H9 (cell line): Measurements from ENCODE around the gene ZBED1. TPM values are rescaled to one million over a fixed set of nuclear protein-coding genes. Genes with fewer than 3 reads are reported as not detected.
A peak's percentile ranks its signal among the peaks of the same experiment; 100 is the strongest.
"Not testable (repeated sequence)": the region's sequence is repeated elsewhere in the genome, so short reads cannot be mapped to it uniquely, and the experiment has no call there.

Experiments
- DNase-seq: peaks from one replicate; pipeline ENCODE4 v3.0.0-alpha.2; 2017
- H2AFZ ChIP-seq: one replicate; pipeline ENCODE4 v1.6.1; 2013; ENCODE audit warnings: mild to moderate bottlenecking, low read length, control low read depth, moderate library complexity
- H2AK5ac ChIP-seq: 2 replicates; pipeline ENCODE4 v1.6.1; 2013; ENCODE audit warnings: low read length, control low read depth, mixed read lengths; ENCODE audit not compliant: insufficient read length
- H2BK120ac ChIP-seq: one replicate; pipeline ENCODE4 v1.6.1; 2013; ENCODE audit warnings: low read depth, mild to moderate bottlenecking, low read length, control low read depth, inconsistent platforms; ENCODE audit not compliant: poor library complexity, severe bottlenecking
- H2BK12ac ChIP-seq: 2 replicates; pipeline ENCODE4 v1.6.1; 2013; ENCODE audit warnings: low read length, control low read depth, mixed read lengths, low read depth; ENCODE audit not compliant: insufficient read length
- H2BK15ac ChIP-seq: 2 replicates; pipeline ENCODE4 v1.6.1; 2013; ENCODE audit warnings: low read depth, low read length, control low read depth
- H2BK20ac ChIP-seq: one replicate; pipeline ENCODE4 v1.6.1; 2013; ENCODE audit warnings: low read depth, mild to moderate bottlenecking, low read length, control low read depth, inconsistent platforms; ENCODE audit not compliant: poor library complexity, severe bottlenecking
- H2BK5ac ChIP-seq: 2 replicates; pipeline ENCODE4 v1.6.1; 2013; ENCODE audit warnings: low read length, control low read depth, mixed read lengths; ENCODE audit not compliant: insufficient read length
- H3K14ac ChIP-seq: 2 replicates; pipeline ENCODE4 v1.6.1; 2013; ENCODE audit warnings: low read length, control low read depth; ENCODE audit not compliant: insufficient read depth
- H3K18ac ChIP-seq: 2 replicates; pipeline ENCODE4 v1.6.1; 2013; ENCODE audit warnings: low read depth, mild to moderate bottlenecking, mixed read lengths, low read length, control low read depth; ENCODE audit not compliant: insufficient read length
- H3K23ac ChIP-seq: 2 replicates; pipeline ENCODE4 v1.6.1; 2013; ENCODE audit warnings: low read length, control low read depth, mixed read lengths, low read depth; ENCODE audit not compliant: insufficient read length
- H3K23me2 ChIP-seq: 2 replicates; pipeline ENCODE4 v1.6.1; 2013; ENCODE audit warnings: low read depth, mild to moderate bottlenecking, mixed read lengths, low read length, control low read depth; ENCODE audit not compliant: insufficient read length, poor library complexity, severe bottlenecking
- H3K27ac ChIP-seq: 2 replicates; pipeline ENCODE4 v1.5.1; 2013; ENCODE audit warnings: low read length, control low read depth, mixed read lengths, low read depth; ENCODE audit not compliant: insufficient read length
- H3K27me3 ChIP-seq: 2 replicates; pipeline ENCODE4 v1.6.1; 2013; ENCODE audit warnings: low read length, control low read depth, inconsistent platforms; ENCODE audit not compliant: insufficient read depth
- H3K4ac ChIP-seq: 2 replicates; pipeline ENCODE4 v1.6.1; 2013; ENCODE audit warnings: low read depth, mild to moderate bottlenecking, control low read depth, inconsistent platforms, low read length, moderate library complexity
- H3K4me1 ChIP-seq: 2 replicates; pipeline ENCODE4 v1.6.1; 2013; ENCODE audit warnings: low read length, control low read depth, inconsistent platforms; ENCODE audit not compliant: insufficient read depth
- H3K4me2 ChIP-seq: 2 replicates; pipeline ENCODE4 v1.6.1; 2013; ENCODE audit warnings: low read length, control low read depth, mixed read lengths; ENCODE audit not compliant: insufficient read length, insufficient read depth
- H3K56ac ChIP-seq: 2 replicates; pipeline ENCODE4 v1.6.1; 2013; ENCODE audit warnings: low read depth, mild to moderate bottlenecking, mixed read lengths, low read length, control low read depth; ENCODE audit not compliant: insufficient read length
- H3K79me1 ChIP-seq: 2 replicates; pipeline ENCODE4 v1.6.1; 2013; ENCODE audit warnings: low read depth, mild to moderate bottlenecking, moderate library complexity, low read length, control low read depth, inconsistent platforms; ENCODE audit not compliant: insufficient read depth, poor library complexity, severe bottlenecking
- H3K79me2 ChIP-seq: 2 replicates; pipeline ENCODE4 v1.6.1; 2013; ENCODE audit warnings: low read length, control low read depth, inconsistent platforms; ENCODE audit not compliant: insufficient read depth
- H3K9ac ChIP-seq: 2 replicates; pipeline ENCODE4 v1.6.1; 2013; ENCODE audit warnings: low read length, control low read depth, mixed read lengths; ENCODE audit not compliant: insufficient read length; ENCODE audit errors: extremely low read depth
- H3K9me3 ChIP-seq: one replicate; pipeline ENCODE4 v1.6.1; 2013; ENCODE audit warnings: low read depth, low read length, inconsistent platforms; ENCODE audit not compliant: control insufficient read depth
- H3T11ph ChIP-seq: one replicate; pipeline ENCODE4 v1.6.1; 2013; ENCODE audit warnings: mild to moderate bottlenecking, low read length, control low read depth, inconsistent platforms
- H4K20me1 ChIP-seq: one replicate; pipeline ENCODE4 v1.6.1; 2013; ENCODE audit not compliant: control insufficient read depth, insufficient read length, insufficient read depth
- H4K5ac ChIP-seq: 2 replicates; pipeline ENCODE4 v1.6.1; 2013; ENCODE audit warnings: low read depth, mild to moderate bottlenecking, mixed read lengths, low read length, control low read depth; ENCODE audit not compliant: insufficient read length
- H4K8ac ChIP-seq: replicated peaks from 2 replicates; pipeline ENCODE4 v1.6.1; 2013; ENCODE audit warnings: low read length, control low read depth, mixed read lengths, low read depth; ENCODE audit not compliant: insufficient read length
- H4K91ac ChIP-seq: 2 replicates; pipeline ENCODE4 v1.6.1; 2013; ENCODE audit warnings: low read depth, mild to moderate bottlenecking, moderate library complexity, mixed read lengths, low read length, control low read depth; ENCODE audit not compliant: insufficient read length
- H3K27ac Mint-ChIP-seq, 3 experiments: 2 replicates in 2 of 3; 3 replicates in 1 of 3; pipeline ENCODE4 v1.8.0; 2020 to 2021; ENCODE audit warnings: mixed read lengths in 3 of 3, mild to moderate bottlenecking in 1 of 3, moderate library complexity in 1 of 3
- H3K27me3 Mint-ChIP-seq: 2 replicates; pipeline ENCODE4 v1.8.0; 2021; ENCODE audit warnings: low read depth, mild to moderate bottlenecking, moderate library complexity, mixed read lengths
- H3K36me3 Mint-ChIP-seq, 3 experiments: 2 replicates in 2 of 3; 3 replicates in 1 of 3; pipeline ENCODE4 v1.8.0; 2020 to 2021; ENCODE audit warnings: low read depth in 3 of 3, mixed read lengths in 3 of 3; ENCODE audit not compliant: insufficient read depth in 1 of 3
- H3K4me1 Mint-ChIP-seq, 2 experiments: 2 replicates each; pipeline ENCODE4 v1.8.0; 2020; ENCODE audit warnings: mixed read lengths in 2 of 2
- H3K4me3 Mint-ChIP-seq, 2 experiments: 2 replicates in 1 of 2; 3 replicates in 1 of 2; pipeline ENCODE4 v1.8.0; 2020 to 2021; ENCODE audit warnings: mild to moderate bottlenecking in 2 of 2, mixed read lengths in 2 of 2, moderate library complexity in 1 of 2
- H3K9me3 Mint-ChIP-seq, 2 experiments: 2 replicates in 1 of 2; 3 replicates in 1 of 2; pipeline ENCODE4 v1.8.0; 2020; ENCODE audit warnings: mild to moderate bottlenecking in 2 of 2, mixed read lengths in 2 of 2, moderate library complexity in 1 of 2
- CTCF ChIP-seq: fragments of 200-600 bp; sonication (generic); conservative IDR thresholded peaks from 3 replicates; pipeline ENCODE4 v1.8.0; 2021; ENCODE audit warnings: antibody characterized with exemption, mild to moderate bottlenecking
- WGBS: extraction: QIAGEN DNeasy Blood & Tissue Kit; methylation state at CpG from one replicate; pipeline ENCODE4 v1.1.7; 2013; ENCODE audit warnings: missing lambda C conversion rate, low lambda C conversion rate, mixed read lengths; ENCODE audit not compliant: insufficient read length; ENCODE audit errors: extremely low coverage; 5-methylcytosine and 5-hydroxymethylcytosine counted together
- total RNA-seq: library from RNA; stranded (reverse); gene quantifications from 2 replicates; pipeline ENCODE4 v1.2.1, GENCODE V29; 2021

The ZBED1 gene
- total RNA-seq, 1 experiment from 2014 or later: 61.1 TPM

GRCh38 chrX:2457289-2458133 is 43.3 kb downstream of the ZBED1 start:
- Histone ChIP-seq H3K23ac (no peak overlapping the region), H3K27ac (no peak overlapping the region), H3K14ac (no peak overlapping the region), H3K27me3 (no peaks in the 10 kb centered on the region), H3K23me2 (no peaks in the 10 kb centered on the region), H3T11ph (no peak overlapping the region), H2BK5ac (no peak overlapping the region), H3K79me1 (no peaks in the 10 kb centered on the region), H2BK120ac (no peak overlapping the region), H3K9me3 (no peaks in the 10 kb centered on the region), H4K8ac (no peak overlapping the region), H2BK15ac (no peak overlapping the region), H3K4me1 (no peaks in the 10 kb centered on the region; the same call in 1 of the 2 replicates), H3K18ac (no peak overlapping the region), H2AFZ (no peak overlapping the region), H3K79me2 (peaks cover 5% of the 10 kb centered on the region; the same call in 1 of the 2 replicates), H2BK12ac (no peak overlapping the region), H3K4ac (no peak overlapping the region), H3K56ac (no peak overlapping the region), H3K9ac (no peak overlapping the region), H2BK20ac (no peak overlapping the region), H4K20me1 (no peaks in the 10 kb centered on the region), H4K91ac (no peak overlapping the region), H3K4me2 (no peak overlapping the region), H2AK5ac (no peak overlapping the region), H4K5ac (no peak overlapping the region)
- no peak for TF ChIP-seq CTCF
- Mint-ChIP-seq H3K27ac (peak overlapping the region; percentile 50 to 84 (median 68); a peak in 2 of 7 replicates), H3K36me3 (peaks cover 19 to 47% (median 29%) of the 10 kb centered on the region in 3 experiments), H3K27me3 (no peaks in the 10 kb centered on the region), H3K4me3 (no peak overlapping the region), H3K4me1 (peaks cover 17 to 23% of the 10 kb centered on the region in 2 experiments), H3K9me3 (peaks cover 10 to 11% of the 10 kb centered on the region in 2 experiments)
- peak; percentile 69 for DNase-seq
- no CpG with 5 or more reads among the region's 26 CpGs for WGBS

- not testable (repeated sequence) for H3K4ac ChIP-seq, H2BK15ac ChIP-seq, H2BK20ac ChIP-seq, H3K27me3 Mint-ChIP-seq, H3K79me1 ChIP-seq, H3K18ac ChIP-seq, DNase-seq, H2AK5ac ChIP-seq, H3K9me3 ChIP-seq, H3K4me1 ChIP-seq, H3T11ph ChIP-seq, H2AFZ ChIP-seq, H3K79me2 ChIP-seq, H2BK5ac ChIP-seq, H2BK120ac ChIP-seq, H3K27ac ChIP-seq, H4K91ac ChIP-seq, H4K8ac ChIP-seq, H2BK12ac ChIP-seq, H3K23me2 ChIP-seq, H3K9ac ChIP-seq, H4K20me1 ChIP-seq, H3K27me3 ChIP-seq, H3K4me2 ChIP-seq, H3K14ac ChIP-seq, H3K4me3 Mint-ChIP-seq, H4K5ac ChIP-seq, H3K56ac ChIP-seq
- Mint-ChIP-seq H3K36me3 (peaks cover 23 to 43% (median 29%) of the 10 kb centered on the region in 3 experiments), H3K9me3 (peaks cover 11 to 13% of the 10 kb centered on the region in 2 experiments), H3K27ac (peak overlapping the region in 2 of 3 experiments; percentile 12 to 82; a peak in 2 of 7 replicates), H3K4me1 (peaks cover 17 to 20% of the 10 kb centered on the region in 2 experiments)
- WGBS: no CpG with 5 or more reads among the region's 8 CpGs
- peak overlapping the region; percentile 20 for H3K23ac ChIP-seq
Measured at GRCh38 chrX:2456091-2456490, 44.7 kb downstream of the ZBED1 start.
